GM12801 (cell line): Measurements from ENCODE around the gene SCN2A.

Experiments used
- CTCF ChIP-seq: IDR thresholded peaks from one replicate; pipeline ENCODE4 v1.5.1; 2011; ENCODE audit warnings: control low read depth; ENCODE audit not compliant: insufficient read length; ENCODE audit errors: extremely low read depth

The SCN2A gene

DNA sequence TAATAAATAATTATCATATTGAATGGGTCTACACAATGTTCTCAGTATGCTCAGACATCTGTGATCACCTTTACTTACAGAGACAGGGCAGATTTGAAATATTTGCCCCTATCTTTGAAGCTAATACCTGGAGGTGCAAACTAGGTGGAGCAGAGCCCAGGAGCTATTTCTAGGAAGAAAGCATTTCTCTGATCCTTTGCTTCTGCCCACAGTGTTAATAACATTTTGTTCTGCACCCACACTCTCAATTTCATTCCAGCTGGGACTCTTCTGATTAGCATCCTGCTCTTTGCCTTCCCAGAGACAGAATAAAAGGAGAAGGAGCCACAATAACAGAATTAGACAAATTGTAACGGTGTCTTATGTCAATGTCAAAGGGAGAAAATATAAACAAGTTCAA lies 11.6 kb upstream of the SCN2A start:
- TF ChIP-seq CTCF = no peak

DNA sequence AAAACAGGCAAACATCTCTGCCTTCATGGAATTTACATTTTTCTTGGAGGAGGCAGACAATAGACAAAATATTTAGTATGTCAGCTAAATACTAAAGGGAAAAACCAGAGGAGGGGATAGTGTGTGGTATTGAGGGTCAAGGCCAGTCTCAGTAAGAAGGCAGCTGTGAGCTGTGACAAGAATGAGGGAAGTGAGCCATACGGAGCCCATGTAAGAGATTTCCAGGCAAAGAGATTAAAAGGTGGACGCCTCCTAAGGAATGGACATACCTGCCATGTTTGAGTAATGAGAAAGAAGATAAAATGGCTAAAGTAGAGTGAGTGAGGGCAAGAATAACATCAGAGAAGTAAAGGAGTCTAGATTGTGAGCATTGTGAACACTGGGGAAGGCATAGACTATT lies 2.2 kb upstream of the SCN2A start:
- no peak for TF ChIP-seq CTCF

DNA sequence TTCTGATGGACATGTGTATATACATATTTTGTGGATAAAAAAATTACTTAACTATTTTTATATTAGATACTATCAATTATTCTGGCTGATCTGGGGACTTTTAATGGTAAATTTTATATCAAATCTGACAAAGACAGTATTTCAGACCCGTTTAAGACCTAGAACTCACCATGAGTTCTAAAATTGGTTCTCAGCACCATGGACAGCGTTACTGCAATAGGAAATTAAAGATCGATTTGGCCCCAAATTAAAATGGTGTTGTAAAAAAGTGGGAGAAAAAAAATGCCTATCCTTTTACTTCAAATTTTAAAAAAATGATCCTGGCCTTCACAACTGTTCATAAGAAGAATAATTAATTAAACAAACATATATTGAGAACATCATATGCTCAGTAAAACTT lies 919 bp upstream of the SCN2A start:
- TF ChIP-seq CTCF = no peak

- TF ChIP-seq CTCF = no peak
These were observed 772 bp downstream of the SCN2A start for GRCh38 chr2:165239856-165240515.

- no peak for TF ChIP-seq CTCF
These were observed 1.7 kb downstream of the SCN2A start for GRCh38 chr2:165240916-165241315.

DNA sequence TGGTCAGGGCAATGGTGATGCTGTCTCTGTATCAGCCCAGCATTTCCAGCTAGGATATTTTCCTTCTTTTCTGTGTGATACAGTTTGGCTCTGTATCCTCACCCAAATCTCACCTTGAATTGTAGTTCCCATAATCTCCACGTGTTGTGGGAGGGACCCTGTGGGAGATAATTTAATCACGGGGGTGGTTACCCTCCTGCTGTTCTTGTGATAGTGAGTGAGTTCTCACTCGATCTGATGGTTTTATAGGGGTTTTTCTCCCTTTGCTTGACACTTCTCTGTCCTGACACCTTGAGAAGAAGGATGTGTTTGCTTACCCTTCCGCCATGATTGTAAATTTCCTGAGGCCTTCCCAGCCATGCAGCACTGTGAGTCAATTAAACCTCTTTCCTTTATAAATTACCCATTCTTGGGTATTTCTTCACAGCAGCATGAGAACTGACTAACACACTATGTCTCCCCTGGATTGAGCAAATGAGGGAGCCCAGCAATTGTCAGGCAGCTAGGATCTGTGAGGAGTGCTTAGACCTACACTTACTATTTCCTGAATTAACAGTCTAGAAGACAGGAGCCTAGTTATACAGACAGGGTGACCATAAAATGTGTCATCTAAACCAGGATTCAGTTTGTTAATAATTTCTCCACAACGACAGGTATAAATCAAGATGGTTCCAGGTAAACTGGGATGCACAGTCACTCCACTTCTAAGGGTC lies 6.0 kb downstream of the SCN2A start:
- TF ChIP-seq CTCF = no peak

DNA sequence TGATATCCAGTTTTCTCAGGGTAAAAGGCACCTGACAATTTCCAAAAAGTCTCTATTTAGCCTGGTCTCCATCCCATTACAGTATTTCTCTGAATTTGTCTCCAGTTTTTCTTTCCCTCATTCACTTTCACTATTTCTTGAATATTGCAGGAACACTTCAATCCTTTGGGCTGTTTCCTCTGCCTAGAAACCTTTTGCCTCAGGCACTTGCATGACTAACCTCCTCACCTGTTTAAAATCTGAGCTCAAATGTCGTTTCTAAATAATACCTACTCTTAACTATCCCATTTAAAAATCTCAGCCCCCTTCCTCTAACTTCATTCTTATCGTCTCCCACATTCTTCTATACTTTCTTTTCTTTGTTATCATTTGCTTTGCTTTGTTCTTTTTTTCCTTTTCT lies 9.0 kb downstream of the SCN2A start:
- TF ChIP-seq CTCF = no peak
